Measurements from ENCODE around the gene ANTXR1.

ANTXR1 gene

DNA sequence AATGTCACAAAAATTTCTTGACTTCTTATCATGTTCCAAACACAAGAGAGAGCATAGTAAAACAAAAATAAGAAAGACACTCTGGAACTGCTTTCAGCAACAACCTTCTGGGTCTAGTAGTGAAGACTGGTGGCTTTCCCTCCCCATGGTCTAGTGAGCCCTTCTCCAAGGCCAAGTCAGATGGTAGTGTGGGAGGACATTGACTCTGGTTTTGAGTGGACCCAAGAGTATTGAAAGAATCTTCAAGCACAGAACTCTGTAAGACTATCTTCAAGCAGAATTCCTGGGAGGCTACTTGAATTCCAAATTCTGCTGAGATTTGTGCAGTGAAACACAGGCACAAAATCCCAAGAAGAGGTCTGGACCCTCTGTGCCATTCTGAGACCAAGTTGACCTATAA is 21.1 kb downstream of the ANTXR1 start:
- no peak for DNase-seq (ENCODE audit: low spot score)

DNA sequence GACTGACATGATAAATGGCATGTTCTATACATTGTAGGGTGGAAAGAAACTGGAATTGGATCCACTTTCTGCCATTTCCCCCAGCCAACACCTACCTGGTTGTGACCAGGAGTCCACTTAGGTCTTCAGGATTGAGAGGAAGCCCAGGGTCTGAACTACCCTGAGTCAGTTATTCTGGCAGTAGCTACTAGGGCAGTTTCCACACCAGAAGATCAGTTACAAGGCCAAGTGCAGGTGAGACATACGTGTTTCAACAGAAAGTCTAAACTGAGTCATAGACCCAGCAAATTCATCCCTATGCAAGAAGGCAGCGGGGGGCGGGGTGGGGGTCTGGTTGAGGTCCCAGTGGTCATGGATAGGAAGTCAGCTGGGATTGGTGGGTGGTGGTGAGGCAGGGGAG is 21.9 kb downstream of the ANTXR1 start:
- DNase-seq (ENCODE audit: low spot score), result no peak

DNA sequence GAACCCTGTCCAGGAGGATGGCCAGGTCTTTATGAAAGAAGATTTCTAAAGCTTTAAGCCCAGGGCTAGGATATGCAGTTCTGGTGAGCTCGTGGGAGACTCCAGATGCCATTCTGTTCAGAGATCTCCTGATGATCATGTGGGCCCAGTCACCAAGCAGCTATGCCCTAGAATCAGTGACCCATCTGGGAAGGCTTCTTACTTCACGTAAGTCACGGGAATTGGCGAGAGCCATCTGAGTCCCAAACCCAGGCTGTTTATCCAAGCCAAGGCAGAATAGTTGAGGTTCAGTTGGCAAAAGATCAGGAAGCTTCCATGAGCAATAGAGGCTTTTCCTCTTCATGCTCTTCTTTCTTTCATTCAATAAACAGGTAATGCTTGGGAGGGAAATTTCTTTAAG is 23.9 kb downstream of the ANTXR1 start:
- DNase-seq (ENCODE audit: low spot score), result no peak

DNA sequence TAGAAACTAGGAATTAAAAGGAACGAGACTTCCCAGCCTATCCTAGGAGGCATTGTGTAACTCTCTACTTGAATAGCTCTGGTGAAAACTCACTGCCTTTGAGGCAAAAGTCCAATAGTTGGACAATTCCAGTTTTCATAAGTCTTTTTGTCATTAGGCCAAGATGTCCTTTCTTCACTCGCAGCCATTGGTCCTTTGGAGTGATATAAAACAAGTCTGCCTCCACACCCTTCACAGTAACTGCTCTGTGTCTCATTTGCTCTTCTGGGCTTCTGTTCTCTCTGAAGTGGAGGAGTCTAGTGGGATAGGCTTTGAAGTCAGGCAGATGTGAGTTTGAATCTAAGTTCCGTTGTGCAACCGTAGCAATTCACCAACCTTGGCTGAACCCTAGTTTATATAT is 28.2 kb downstream of the ANTXR1 start:
- DNase-seq (ENCODE audit: low spot score), result no peak

DNA sequence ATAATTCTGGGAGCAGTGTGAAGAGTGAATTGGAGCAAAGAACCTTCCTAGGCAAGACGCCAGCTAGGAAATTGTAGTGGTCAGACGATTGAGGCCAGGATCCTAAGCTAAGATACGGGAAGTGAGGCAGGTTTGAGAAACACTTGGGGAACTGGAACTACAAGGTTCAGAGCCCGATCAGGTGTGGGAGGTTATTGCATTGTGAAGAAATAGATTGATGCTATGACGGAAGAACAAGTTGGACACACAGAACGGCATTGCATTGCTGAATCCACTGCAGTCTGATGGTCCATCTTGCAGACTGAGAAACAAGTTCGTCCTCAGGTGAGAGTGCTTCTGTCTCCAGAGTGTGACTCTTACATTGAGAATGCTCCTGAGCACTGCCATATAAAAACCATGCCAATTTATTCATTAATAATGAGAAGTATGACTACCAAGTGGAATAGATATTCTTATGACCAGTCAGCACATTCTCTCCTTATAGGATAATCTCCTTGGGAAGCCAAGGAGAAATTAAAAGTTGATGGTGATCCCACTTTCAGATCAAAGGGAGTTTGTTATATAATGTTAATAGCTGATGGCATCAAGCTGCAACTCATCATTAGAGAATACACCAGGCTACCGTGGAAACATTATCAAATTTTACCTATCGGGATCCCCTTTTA is 30.9 kb downstream of the ANTXR1 start:
- DNase-seq (ENCODE audit: low spot score), result no peak

DNA sequence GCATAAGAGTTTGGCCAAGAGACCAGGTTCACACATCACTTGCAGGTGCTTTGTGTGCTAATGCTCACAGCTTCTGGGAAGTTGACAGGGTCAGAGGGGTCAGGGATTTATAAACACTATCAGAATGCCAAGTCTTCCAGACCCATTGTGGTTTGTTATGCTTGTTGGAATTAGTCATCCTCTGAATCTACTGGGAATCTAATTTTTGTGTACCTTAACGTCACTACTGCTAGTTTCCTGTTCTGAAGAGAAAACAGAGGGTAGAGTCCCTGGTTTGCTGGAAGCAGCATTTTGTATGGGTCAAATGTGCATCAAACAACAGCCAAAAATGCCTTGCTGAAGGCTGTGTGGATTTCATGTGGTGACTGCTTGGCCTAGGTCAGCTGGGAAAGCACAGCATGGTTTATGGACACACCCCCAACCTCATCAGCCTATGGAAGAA is 33.3 kb downstream of the ANTXR1 start:
- no peak for DNase-seq (ENCODE audit: low spot score)

DNA sequence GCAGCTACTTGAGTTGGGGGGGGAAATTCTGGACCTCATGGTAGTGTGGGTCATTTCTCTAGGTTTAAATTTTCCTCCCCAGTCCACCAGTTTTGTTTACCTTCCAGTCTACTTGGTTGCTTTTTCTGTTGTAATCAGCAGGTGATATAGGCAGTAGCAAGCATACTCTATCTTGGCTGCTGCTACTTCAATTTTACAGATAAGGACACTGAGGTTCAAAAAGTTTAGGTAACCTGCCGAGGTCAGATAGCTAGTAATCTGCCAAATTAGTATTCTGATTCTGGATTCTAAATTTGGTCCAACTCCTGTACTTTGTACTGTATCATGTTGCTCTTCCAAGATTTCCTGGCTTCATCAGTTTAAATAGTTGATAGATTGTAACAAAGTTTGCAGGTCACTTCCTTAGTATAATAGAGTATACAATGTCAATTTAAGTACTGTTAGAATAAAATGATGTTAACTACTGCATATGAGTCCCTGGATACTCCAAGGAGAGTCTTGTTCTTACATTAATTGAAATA is 34.7 kb downstream of the ANTXR1 start:
- DNase-seq (ENCODE audit: low spot score), result no peak

DNA sequence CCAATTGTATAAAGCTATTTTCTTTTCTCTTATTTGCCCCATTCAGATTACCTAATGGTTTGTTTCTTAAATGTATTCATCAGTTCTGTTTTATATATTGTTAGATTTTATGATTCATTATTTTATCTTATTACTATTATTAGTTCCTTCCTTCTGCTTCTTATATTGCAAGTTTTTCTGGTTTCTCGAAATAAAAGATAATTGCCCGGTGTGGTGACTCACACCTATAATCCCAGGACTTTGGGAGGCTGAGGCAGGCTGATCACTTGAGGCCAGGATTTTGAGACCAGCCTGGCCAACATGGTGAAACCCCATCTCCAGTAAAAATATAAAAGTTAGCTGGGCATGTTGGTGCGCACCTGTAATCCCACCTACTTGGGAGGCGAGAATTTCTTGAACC is 37.8 kb downstream of the ANTXR1 start:
- DNase-seq (ENCODE audit: low spot score), result no peak

DNA sequence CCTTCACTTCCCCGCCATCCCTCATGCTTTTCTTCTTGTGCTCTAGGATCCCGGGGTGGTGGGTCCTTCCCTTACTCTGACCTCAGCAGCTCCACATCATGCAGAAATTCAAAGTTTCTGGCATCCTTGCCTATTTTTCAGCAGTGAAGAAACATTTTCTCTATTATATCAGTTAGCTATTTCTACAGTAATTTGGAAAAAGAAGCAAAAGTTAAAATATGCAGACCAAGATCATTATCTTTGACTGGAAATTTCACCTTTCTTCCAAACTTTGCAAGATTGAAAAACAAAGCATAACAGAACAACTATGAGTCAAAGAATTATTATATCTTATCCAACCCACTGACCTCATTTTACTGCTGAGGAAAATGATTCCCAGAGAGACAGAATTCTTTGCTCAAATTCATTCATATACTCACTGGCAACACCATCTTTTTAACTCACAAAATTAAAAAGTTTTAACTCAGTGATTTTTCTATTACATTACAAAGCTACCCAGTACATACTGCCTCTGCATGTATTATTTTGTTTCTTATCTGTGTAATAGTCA is 40.5 kb downstream of the ANTXR1 start:
- no peak for DNase-seq (ENCODE audit: low spot score)

DNA sequence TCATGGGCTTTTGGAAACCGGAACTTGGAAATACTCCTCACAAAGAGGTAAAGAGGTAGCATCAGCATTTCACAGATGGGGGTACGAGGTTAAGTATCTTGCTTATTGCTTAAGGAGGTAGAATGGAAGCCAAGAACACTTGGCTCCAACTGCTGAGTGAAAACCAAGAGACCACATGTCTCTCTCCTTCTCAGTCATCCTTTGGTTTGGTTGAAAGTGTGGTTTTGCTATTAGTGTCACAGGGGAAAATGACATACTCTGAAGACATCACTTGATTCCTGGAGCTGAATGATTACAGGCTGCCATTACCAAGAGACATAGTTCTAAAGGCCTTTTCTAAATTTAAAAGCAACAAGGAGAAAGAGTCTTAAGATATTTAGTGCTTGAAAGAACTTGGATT is 41.5 kb downstream of the ANTXR1 start:
- DNase-seq (ENCODE audit: low spot score), result no peak

DNA sequence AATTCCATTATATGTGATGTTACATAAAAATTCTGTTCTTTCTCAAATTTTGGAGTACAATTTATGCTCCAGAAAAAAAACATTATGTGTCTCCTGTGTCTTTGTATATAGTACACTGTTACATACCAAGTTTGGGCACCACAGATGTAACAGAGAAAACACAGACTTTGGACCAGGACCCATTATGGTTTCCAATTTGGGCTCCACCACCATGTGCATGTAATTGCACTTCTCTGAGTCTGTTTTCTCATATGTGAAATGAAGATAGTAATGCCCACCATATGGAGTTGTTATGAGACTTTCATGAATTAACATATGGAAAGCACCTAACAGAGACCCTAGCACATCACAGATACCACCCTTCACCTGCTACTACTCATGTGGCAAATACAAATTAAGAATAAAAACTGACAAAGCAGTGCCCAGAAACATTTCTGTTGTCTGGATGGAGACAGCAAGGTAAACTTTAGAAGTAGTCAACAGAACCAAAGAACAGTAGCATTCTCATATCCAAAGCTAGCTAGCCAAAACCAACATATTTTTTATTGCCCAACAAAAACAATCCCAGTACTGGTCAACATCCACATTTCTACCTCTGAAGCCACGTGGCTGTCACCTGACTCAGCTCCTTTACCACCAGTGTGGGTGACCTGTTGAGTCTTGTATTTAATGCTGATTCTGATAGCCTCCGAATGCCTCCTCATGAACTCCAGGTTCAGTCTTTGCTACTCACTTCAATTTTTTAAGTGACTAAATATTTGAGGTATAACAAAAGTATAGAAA is 42.9 kb downstream of the ANTXR1 start:
- DNase-seq (ENCODE audit: low spot score), result no peak

DNA sequence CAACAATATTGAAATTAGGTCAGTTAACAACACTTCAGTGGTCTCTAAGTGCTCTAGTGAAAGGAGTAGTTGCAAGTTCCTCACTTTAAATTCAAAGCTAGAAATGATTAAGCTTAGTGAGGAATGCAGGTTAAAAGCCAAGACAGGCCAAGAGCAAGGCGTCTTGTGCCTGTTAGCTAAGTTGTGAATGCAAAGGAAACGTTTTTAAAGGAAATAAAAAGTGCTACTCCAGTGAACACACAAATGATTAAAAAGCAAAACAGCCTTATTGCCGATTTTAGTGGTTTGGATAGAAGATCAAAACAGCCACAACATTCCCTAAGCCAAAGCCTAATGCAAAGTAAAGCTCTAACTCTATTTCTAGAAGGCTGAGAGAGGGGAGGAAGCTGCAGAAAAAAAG is 44.7 kb downstream of the ANTXR1 start:
- DNase-seq (ENCODE audit: low spot score), result no peak

DNA sequence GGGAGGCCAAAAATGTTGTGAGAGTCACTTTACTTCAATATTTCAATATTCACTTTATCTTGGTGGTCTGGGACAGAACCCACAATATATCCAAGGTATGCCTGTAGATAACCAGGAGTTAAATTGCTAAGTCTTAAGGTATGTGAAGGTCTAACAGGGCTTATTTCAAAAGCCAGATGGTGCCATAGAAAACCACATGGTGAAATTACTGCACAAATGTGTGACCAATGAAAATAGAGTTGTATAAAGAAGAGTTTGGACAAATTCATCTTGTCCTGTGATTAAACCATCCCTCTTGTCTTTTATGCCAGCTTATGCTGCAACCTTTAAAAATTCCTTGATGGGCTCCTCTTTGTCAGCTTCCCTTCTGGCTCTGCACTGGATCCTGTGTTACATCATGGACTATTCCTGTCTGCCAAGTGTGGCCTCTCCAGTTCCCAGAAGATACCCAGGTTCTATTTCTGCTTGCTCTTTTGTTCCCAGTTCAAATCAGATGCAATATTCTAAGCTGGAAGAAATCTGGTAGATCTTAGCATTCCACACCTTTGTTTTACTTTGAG is 46.8 kb downstream of the ANTXR1 start:
- DNase-seq (ENCODE audit: low spot score), result no peak

DNA sequence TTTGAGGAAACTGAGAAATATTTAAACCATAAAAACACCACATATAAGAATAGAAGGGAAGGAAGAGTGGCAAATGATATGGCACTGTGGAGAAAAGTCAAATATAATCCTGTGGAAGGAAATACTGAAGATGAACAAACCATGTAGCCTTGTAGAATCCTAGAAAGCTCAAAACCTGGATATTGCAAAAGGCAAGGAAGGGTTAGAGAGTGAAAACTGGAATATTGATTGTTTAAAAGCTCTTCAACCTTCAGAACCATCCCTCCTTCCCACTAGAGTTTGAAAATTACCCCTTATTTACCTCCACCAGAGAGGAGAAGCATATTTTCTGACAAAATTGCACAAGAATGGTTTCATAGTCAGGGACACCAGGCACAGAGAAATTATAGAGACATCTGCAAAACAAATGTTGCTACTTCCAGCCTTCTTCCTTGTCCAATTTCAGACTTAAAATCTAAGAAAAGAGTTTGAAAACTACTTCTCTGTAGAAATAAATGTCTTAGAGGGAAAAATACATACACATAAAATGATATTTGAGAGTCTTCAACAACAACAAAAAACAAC is 48.0 kb downstream of the ANTXR1 start:
- no peak for DNase-seq (ENCODE audit: low spot score)

DNA sequence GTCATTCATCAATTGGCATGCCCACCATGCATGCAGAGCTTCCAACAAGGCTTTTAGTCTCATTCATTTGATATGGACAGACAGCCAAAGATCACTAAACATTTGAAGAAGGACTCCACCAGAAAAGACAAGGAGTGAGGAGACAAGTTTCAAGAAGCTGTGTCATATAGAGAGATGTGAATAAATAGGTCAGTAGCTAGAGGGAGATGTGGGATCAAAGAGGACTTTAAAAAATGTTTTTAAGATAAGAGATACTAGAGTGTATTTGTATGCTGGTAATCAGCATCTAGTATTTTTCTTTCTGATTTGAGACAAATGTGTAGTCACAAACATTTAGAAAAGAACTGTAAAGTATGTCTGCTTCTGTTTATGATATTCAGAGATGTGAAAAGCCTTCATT is 48.5 kb downstream of the ANTXR1 start:
- no peak for DNase-seq (ENCODE audit: low spot score)

DNA sequence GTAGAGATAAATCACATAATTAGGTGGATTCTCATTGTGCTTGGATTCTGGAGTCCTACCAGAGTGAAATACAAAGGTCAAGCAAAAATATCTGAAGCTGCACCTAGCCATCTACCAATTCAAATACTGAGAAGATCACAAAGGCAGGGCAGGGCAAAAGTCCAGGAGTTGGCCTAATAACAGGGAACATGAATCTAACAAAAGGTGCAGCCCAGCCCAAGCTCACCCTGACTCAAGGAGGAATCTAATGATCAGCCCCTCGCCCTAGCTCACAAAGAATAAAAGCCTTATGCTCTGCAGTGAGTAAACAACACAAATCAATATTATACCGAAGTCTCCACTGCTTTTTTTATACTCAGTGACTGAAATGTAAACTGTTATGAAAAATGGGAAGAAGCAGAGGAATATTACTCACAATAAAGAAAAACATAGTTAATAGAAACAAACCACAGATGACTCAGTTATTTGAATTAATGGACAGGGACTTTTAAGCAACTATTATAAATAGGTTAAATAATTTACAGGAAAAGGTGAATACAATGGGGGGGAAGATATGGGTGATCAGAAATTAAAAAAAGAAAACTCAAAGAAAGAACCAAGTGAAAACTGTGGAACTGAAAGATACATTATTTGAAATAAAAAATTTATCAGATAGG is 49.5 kb downstream of the ANTXR1 start:
- DNase-seq (ENCODE audit: low spot score), result no peak

DNA sequence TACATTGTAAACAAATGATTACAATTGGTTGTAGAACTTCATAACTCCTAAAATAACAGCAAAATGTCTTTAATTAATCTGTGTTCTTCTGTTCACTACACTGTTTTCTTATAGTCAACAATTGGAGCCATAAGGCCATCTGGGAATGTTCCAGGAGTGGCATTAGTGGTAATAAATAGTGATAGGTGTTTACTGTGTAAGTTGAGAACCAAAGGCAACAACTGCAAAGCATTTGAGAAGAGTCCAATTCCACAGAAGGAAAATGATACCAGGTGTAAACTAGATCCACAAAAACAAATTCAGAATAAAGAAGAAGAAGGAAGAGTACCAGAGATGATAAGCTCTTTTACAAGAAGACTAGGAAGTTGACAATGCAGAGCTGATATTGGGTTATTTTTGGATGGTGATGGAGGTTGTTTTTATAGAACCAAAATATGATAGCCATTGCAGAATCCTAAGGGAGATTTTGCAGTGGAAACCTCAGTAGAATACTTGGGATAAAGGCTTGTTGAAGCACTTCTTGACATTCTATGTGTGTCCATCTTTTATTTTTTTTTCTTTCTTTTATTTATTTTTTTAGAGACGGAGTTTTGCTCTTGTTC is 52.9 kb downstream of the ANTXR1 start:
- DNase-seq (ENCODE audit: low spot score), result no peak

DNA sequence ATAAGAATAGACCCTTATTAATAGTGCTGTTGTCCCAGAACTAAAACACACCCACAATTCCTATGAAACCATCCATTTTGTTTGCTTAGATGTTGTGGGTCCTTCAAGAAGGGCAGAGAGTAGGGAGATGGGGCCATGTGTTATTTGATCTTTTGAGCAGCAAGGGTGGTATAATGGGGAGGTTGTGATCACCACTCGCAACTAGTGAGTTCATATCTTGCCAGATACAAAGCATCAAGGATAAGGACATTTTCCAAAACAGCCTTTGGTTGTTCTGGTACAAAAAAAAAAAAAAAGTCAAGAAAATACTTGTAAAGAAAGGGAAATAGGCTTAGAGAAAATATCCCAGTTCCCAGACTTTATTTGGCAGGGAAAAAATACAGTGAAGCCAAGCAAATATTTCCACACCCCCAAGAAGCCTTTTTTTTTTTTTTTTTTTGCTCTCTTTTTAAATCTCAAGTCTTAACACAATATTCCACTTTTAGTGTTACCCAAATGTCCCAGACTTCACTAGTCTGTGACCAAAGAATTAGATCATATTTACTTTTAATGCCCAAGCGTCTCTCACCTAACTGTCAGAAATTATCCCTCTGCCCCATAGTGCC is 54.1 kb downstream of the ANTXR1 start:
- DNase-seq (ENCODE audit: low spot score), result no peak

DNA sequence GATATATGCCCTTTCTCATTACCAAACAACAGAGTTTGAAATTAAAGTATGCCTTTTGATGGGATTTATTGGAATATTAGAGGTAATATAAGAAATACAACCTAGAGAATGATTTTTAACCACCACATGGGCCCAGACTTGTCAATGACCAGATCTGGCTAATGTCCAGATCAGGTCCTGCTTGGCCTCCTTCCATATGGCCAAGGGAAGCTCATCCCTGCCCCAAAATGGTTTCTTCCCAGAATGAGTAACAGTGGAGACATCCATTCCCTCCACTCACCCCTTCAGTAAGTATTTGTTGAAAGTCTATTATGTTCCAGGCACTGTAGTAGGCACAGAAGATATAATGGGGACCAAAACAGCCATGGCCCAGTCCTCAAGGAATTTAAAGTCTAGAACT is 54.9 kb downstream of the ANTXR1 start:
- no peak for DNase-seq (ENCODE audit: low spot score)

DNA sequence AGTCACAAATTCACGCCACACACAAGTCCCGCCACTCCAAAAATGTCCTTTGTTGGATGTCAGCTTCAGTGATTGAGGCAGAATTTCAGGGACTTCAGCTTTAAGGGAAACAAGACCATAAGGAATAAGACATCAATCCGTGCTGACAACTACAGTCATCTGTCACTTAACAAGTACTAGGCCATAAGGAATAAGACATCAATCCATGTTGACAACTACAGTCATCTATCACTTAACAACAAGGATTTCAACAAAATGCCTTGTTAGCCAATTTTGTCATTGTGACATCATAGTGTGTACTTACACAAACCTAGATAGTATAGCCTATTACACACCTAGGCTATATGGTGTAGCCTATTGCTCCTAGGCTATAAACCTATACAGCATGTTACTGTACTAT is 58.0 kb downstream of the ANTXR1 start:
- no peak for DNase-seq (ENCODE audit: low spot score)

DNA sequence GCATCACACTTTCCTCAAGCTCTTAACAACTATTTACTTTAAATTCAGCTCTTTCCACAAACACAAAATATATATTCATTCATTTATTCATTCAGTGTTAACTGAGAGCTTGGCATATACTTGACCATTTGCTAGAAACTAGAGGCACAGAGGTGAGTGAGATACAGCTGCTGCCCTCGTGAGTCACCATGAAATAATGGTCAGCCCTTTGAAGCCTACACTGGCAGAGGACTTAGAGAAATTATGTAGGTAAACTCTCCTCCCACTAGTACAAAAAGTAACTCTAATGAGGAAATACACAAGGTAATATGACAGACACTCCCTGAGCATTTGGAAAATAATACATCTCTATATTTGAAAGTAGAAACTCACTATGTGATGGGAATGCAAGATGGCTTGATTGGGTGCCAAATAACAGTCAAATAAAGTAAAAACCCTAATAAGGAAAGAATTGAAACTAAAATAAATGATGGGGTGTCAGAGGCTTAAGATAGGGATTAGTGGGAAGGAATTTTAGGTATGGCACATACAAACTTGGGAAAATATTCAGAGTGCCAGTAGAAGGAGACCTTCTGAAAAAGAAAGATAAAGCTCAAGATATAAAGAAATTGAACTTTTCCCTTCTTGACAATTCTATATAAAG is 61.1 kb downstream of the ANTXR1 start:
- no peak for DNase-seq (ENCODE audit: low spot score)
